ENCODE results near the gene TRMT2A. TPM values are rescaled to one million over a fixed set of nuclear protein-coding genes. Genes with fewer than 3 reads are reported as not detected.

Gene TRMT2A
- total and polyA plus RNA-seq, 2 of the 8 experiments (the other 6 are each of a cell fraction or from before 2014, with no cell fraction given) = 44.9 to 50.3 TPM

DNA sequence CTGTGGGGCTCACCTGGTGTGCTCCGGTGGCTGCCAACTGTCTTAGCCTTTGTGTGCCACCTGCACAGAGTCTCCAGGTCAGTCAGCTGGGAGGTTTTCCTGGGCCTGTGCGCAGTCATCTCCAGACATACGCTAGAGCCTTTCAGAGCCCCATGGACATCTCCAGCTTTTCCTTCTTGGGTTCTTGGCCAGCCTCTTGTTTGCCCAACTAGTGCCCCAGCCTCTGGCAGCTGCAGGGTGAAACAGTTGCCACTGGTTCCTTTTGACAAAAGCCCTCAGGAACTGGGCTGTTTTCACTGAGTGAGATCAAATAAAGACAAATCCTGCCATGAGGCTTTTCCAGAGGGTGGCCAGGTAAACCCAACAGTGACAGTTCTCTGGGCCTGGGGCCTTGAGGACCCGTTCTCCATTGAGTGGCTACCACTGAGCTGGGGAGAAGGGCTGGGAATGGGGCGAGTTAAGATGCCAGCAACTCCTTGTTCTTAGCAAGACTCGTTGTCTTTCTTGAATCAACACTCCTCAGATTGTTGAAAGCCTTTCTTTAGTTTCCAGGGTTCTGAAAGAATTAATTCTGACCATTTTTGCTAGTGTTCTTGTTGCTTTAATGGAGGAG is 17.8 kb downstream of the TRMT2A start:
- no peak overlapping the region for H3K18ac ChIP-seq (ENCODE audit: extremely low read depth, low read length)
- ChIA-PET POLR2A (ENCODE audit: partially characterized antibody) (interaction anchor here (0.6 to 29.4 kb wide), 4 partner anchors 12 to 1106 kb away, joined by 6 to 598 read pairs (median 8); partner anchors contain the start of genes RANBP1 and TRMT2A), CTCF (ENCODE audit: partially characterized antibody) (interaction anchor here (0.8 to 4.5 kb wide), 3 partner anchors 8 to 13 kb away, joined by 3 to 23 read pairs (median 3); no protein-coding TSS in a partner anchor)
- H2BK120ac ChIP-seq (replicated peaks; ENCODE audit: low read depth, low read length) = no peak overlapping the region
- no peak overlapping the region for H3K23ac ChIP-seq (ENCODE audit: insufficient read length)
- WGBS, 2 experiments (ENCODE audit: extremely low coverage in 1 of 2, insufficient coverage in 1 of 2, insufficient read length in 1 of 2, insufficient replicate concordance in 2 of 2, low coverage in 1 of 2, low lambda C conversion rate in 2 of 2, missing lambda C conversion rate in 1 of 2) = 89% methylated on average over 6 of the region's 6 CpGs; no CpG with 5 or more reads in 1 of the 2 experiments
- H3K27me3 ChIP-seq (replicated peaks in 1 of 4; ENCODE audit: control insufficient read depth in 3 of 4, extremely low read depth in 1 of 4, insufficient read depth in 3 of 4, low read length in 3 of 4) = no peaks in the 10 kb centered on the region
- H4K8ac ChIP-seq (ENCODE audit: extremely low read depth, insufficient read depth, low read length) = no peak overlapping the region
- H3K79me1 ChIP-seq (ENCODE audit: low read depth, low read length) = peaks cover 9% of the 10 kb centered on the region
- no peak overlapping the region for H2BK12ac ChIP-seq (ENCODE audit: low read depth, low read length)
- no peak overlapping the region for H3K14ac ChIP-seq (ENCODE audit: insufficient read length)
- H3K9me3 ChIP-seq (ENCODE audit: insufficient read depth in 2 of 2, low read depth in 1 of 2, low read length in 1 of 2) = no peaks in the 10 kb centered on the region
- H3K4ac ChIP-seq (replicated peaks; ENCODE audit: insufficient read length, low read depth, low read length) = no peak overlapping the region
- no peak for FAIRE-seq
- no peaks in the 10 kb centered on the region for H3K23me2 ChIP-seq (ENCODE audit: low read depth, low read length)
- no peak overlapping the region for H2BK15ac ChIP-seq (ENCODE audit: low read length)
- H3K56ac ChIP-seq (replicated peaks; ENCODE audit: insufficient read length, low read depth, low read length) = no peak overlapping the region
- H4K5ac ChIP-seq (ENCODE audit: insufficient read length, low read depth, low read length) = no peak overlapping the region
- H2BK20ac ChIP-seq (ENCODE audit: low read length) = no peak overlapping the region
- H4K20me1 ChIP-seq (replicated peaks in 1 of 2; ENCODE audit: control insufficient read depth in 1 of 2, insufficient read depth in 2 of 2, low read length in 2 of 2) = peaks cover 9 to 24% of the 10 kb centered on the region in 2 experiments
- H3K4me3 ChIP-seq (ENCODE audit: extremely low read depth in 1 of 4, insufficient read depth in 2 of 4, low read depth in 3 of 4, low read length in 4 of 4) = no peak overlapping the region
- H3K9ac ChIP-seq (replicated peaks in 1 of 4; ENCODE audit: extremely low read depth in 1 of 4, low read depth in 3 of 4, low read length in 3 of 4) = no peak overlapping the region
- no peak overlapping the region for H3K4me2 ChIP-seq (ENCODE audit: insufficient read depth in 1 of 2, low read depth in 2 of 2, low read length in 2 of 2)
- H2AFZ ChIP-seq (ENCODE audit: low read length) = no peak overlapping the region
- no peak overlapping the region for H2AK5ac ChIP-seq (ENCODE audit: low read depth, low read length)
- H3K27ac ChIP-seq (ENCODE audit: low read depth, low read length) = no peak overlapping the region
- no peak overlapping the region for H2BK5ac ChIP-seq (ENCODE audit: low read depth, low read length)
- H3K36me3 ChIP-seq (ENCODE audit: control insufficient read depth in 2 of 4, insufficient read depth in 4 of 4, low read length in 3 of 4) = peaks cover 15 to 87% (median 48%) of the 10 kb centered on the region in 4 experiments
- H3K79me2 ChIP-seq (ENCODE audit: control insufficient read depth in 1 of 2, insufficient read depth in 2 of 2, low read length in 2 of 2) = peaks cover 0 to 48% of the 10 kb centered on the region in 2 experiments
- peaks cover 0 to 6% (median 0%) of the 10 kb centered on the region in 4 experiments; a peak in 3 of 7 replicates for H3K4me1 ChIP-seq (replicated peaks in 1 of 4; ENCODE audit: control insufficient read depth in 3 of 4, insufficient read depth in 4 of 4, low read length in 3 of 4)
- no peak for DNase-seq (ENCODE audit: low read depth in 1 of 2, low spot score in 2 of 2)
- H4K91ac ChIP-seq (replicated peaks; ENCODE audit: insufficient read length, low read length) = no peak overlapping the region
- TF ChIP-seq EGR1 (IDR thresholded peaks at IDR 0.05; ENCODE audit: borderline replicate concordance, low read depth, low read length) (no peak), RNF2 (IDR thresholded peaks at IDR 0.05; ENCODE audit: borderline replicate concordance, low read depth, low read length, missing control alignments, poor library complexity, severe bottlenecking) (no peak), SRF (IDR thresholded peaks at IDR 0.05; ENCODE audit: low read depth, low read length) (no peak), SP2 (IDR thresholded peaks at IDR 0.05; ENCODE audit: low read length) (no peak), TBP (IDR thresholded peaks at IDR 0.05; ENCODE audit: low read depth, low read length) (no peak), YY1 (IDR thresholded peaks at IDR 0.05; ENCODE audit: low read depth, low read length) (no peak), GTF2F1 (IDR thresholded peaks at IDR 0.05; ENCODE audit: borderline replicate concordance, low read depth, low read length) (no peak), JUN (IDR thresholded peaks at IDR 0.05; ENCODE audit: low read depth, low read length) (no peak), PHF8 (conservative IDR thresholded peaks at IDR 0.05; ENCODE audit: low read depth, low read length) (no peak), TAF1 (IDR thresholded peaks at IDR 0.05; ENCODE audit: low read depth, low read length) (no peak)
- TF ChIP-seq, protein P1, sequence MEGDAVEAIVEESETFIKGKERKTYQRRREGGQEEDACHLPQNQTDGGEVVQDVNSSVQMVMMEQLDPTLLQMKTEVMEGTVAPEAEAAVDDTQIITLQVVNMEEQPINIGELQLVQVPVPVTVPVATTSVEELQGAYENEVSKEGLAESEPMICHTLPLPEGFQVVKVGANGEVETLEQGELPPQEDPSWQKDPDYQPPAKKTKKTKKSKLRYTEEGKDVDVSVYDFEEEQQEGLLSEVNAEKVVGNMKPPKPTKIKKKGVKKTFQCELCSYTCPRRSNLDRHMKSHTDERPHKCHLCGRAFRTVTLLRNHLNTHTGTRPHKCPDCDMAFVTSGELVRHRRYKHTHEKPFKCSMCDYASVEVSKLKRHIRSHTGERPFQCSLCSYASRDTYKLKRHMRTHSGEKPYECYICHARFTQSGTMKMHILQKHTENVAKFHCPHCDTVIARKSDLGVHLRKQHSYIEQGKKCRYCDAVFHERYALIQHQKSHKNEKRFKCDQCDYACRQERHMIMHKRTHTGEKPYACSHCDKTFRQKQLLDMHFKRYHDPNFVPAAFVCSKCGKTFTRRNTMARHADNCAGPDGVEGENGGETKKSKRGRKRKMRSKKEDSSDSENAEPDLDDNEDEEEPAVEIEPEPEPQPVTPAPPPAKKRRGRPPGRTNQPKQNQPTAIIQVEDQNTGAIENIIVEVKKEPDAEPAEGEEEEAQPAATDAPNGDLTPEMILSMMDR (IDR thresholded peaks at IDR 0.05; ENCODE audit: control extremely low read depth in 1 of 3, insufficient read depth in 1 of 3, low read depth in 1 of 3, low read length in 3 of 3) = no peak
